ENCODE measurements around the gene RHO.

The RHO gene

GRCh38 chr3:129560269-129560787 is 31.9 kb downstream of the RHO start:
- no peak for DNase-seq (ENCODE audit: low read depth)

GRCh38 chr3:129560911-129561594 is 32.6 kb downstream of the RHO start:
- DNase-seq (ENCODE audit: low read depth) = no peak

- DNase-seq (ENCODE audit: low read depth) = no peak
Observed at GRCh38 chr3:129561619-129562248, 33.3 kb downstream of the RHO start.

GRCh38 chr3:129562803-129563202 is 34.4 kb downstream of the RHO start:
- DNase-seq (ENCODE audit: low read depth) = no peak

- DNase-seq (ENCODE audit: low read depth) = no peak
Observed at GRCh38 chr3:129563332-129563731, 34.9 kb downstream of the RHO start.

GRCh38 chr3:129563850-129564535 is 35.6 kb downstream of the RHO start:
- no peak for DNase-seq (ENCODE audit: low read depth)

- no peak for DNase-seq (ENCODE audit: low read depth)
Observed at GRCh38 chr3:129564981-129565644, 36.7 kb downstream of the RHO start.

- no peak for DNase-seq (ENCODE audit: low read depth)
Observed at GRCh38 chr3:129565902-129566301, 37.5 kb downstream of the RHO start.

- DNase-seq (ENCODE audit: low read depth) = no peak
Observed at GRCh38 chr3:129567176-129567705, 38.8 kb downstream of the RHO start.

- DNase-seq (ENCODE audit: low read depth) = no peak
Observed at GRCh38 chr3:129567939-129568338, 39.5 kb downstream of the RHO start.

- no peak for DNase-seq (ENCODE audit: low read depth)
Observed at GRCh38 chr3:129569856-129570255, 41.4 kb downstream of the RHO start.

- no peak for DNase-seq (ENCODE audit: low read depth)
Observed at GRCh38 chr3:129571605-129572547, 43.4 kb downstream of the RHO start.

GRCh38 chr3:129572603-129573002 is 44.2 kb downstream of the RHO start:
- no peak for DNase-seq (ENCODE audit: low read depth)

GRCh38 chr3:129573493-129573892 is 45.1 kb downstream of the RHO start:
- no peak for DNase-seq (ENCODE audit: low read depth)

- DNase-seq (ENCODE audit: low read depth) = no peak
Observed at GRCh38 chr3:129574206-129574605, 45.8 kb downstream of the RHO start.

- DNase-seq (ENCODE audit: low read depth) = no peak
Observed at GRCh38 chr3:129575233-129575996, 47.0 kb downstream of the RHO start.

GRCh38 chr3:129575997-129576384 is 47.6 kb downstream of the RHO start:
- DNase-seq (ENCODE audit: low read depth) = no peak

GRCh38 chr3:129576514-129577352 is 48.3 kb downstream of the RHO start:
- peak; percentile 31 for DNase-seq (ENCODE audit: low read depth)

GRCh38 chr3:129577366-129577765 is 48.9 kb downstream of the RHO start:
- DNase-seq (ENCODE audit: low read depth) = no peak
